Panc1 (cell line): ENCODE results near the gene NID2.

Experiments used
- CTCF ChIP-seq: fragments of 450-650 bp; IDR thresholded peaks from 2 replicates; pipeline ENCODE4 v1.5.1; 2017; ENCODE audit warnings: mild to moderate bottlenecking
- POLR2AphosphoS5 ChIP-seq: IDR thresholded peaks from 2 replicates; pipeline ENCODE4 v1.6.1; 2012; ENCODE audit warnings: mild to moderate bottlenecking, low read depth, low read length, moderate library complexity
- REST ChIP-seq, 2 experiments: IDR thresholded peaks; 2 replicates each; pipeline ENCODE4 v1.6.1; 2011 to 2012; ENCODE audit warnings: low read depth in 2 of 2, control low read depth in 1 of 2, low read length in 1 of 2, mild to moderate bottlenecking in 1 of 2, moderate library complexity in 1 of 2; ENCODE audit not compliant: insufficient read depth in 1 of 2
- SIN3A ChIP-seq: IDR thresholded peaks from 2 replicates; pipeline ENCODE4 v1.6.1; 2012; ENCODE audit warnings: low read depth, mild to moderate bottlenecking, low read length, moderate library complexity, borderline replicate concordance; ENCODE audit not compliant: insufficient read depth

- TF ChIP-seq CTCF (no peak), POLR2AphosphoS5 (no peak), SIN3A (no peak), REST (IDR thresholded peaks at IDR 0.05; ENCODE audit: insufficient read depth in 1 of 2, low read depth in 2 of 2, low read length in 1 of 2) (no peak)
These were observed 14.0 kb upstream of the NID2 start for GRCh38 chr14:52082903-52083302.
